ENCODE results near the gene C11orf58.

Gene C11orf58

GRCh38 chr11:16738193-16738946 lies at the start of gene C11orf58:
Gene C11orf58 (plus strand): TSS chr11:16738647. CDS start chr11:16738779, 132 bp downstream.
- Histone ChIP-seq H3K27me3 (ENCODE audit: low read depth) (no peaks in the 10 kb centered on the region), H3K9me3 (no peaks in the 10 kb centered on the region), H3K36me3 (replicated peaks) (peaks cover 23% of the 10 kb centered on the region), H3K4me1 (peaks cover 11% of the 10 kb centered on the region), H3K4me3 (peak within 1 kb of the TSS; percentile 93)
- in situ Hi-C loops (cut with MboI; ENCODE audit: low sequenced_read_pairs) = no loop called here
- DNase-seq (ENCODE audit: low spot score in 2 of 2) = peak; percentile 96 to 97

GRCh38 chr11:16690086-16690485 lies 48.4 kb upstream of the C11orf58 start:
- peaks cover 12% of the 10 kb centered on the region for H3K4me1 ChIP-seq
- no peak for DNase-seq (ENCODE audit: low spot score in 2 of 2)
- no peaks in the 10 kb centered on the region for H3K27me3 ChIP-seq (ENCODE audit: low read depth)
- H3K36me3 ChIP-seq (replicated peaks) = no peaks in the 10 kb centered on the region
- no peaks in the 10 kb centered on the region for H3K9me3 ChIP-seq
- in situ Hi-C loops (cut with MboI; ENCODE audit: low sequenced_read_pairs) = no loop called here
- H3K4me3 ChIP-seq = no peak overlapping the region

GRCh38 chr11:16703795-16704194 lies 34.7 kb upstream of the C11orf58 start:
- Histone ChIP-seq H3K27me3 (ENCODE audit: low read depth) (no peaks in the 10 kb centered on the region), H3K36me3 (replicated peaks) (no peaks in the 10 kb centered on the region), H3K4me1 (peaks cover 14% of the 10 kb centered on the region), H3K9me3 (no peaks in the 10 kb centered on the region), H3K4me3 (no peak overlapping the region)
- no peak for DNase-seq (ENCODE audit: low spot score in 2 of 2)
- in situ Hi-C loops (cut with MboI; ENCODE audit: low sequenced_read_pairs) = no loop called here

GRCh38 chr11:16713594-16713993 lies 24.9 kb upstream of the C11orf58 start:
- DNase-seq (ENCODE audit: low spot score in 2 of 2) = no peak

GRCh38 chr11:16722581-16723344 lies 15.7 kb upstream of the C11orf58 start:
- peaks cover 20% of the 10 kb centered on the region for H3K4me1 ChIP-seq
- in situ Hi-C loops (cut with MboI; ENCODE audit: low sequenced_read_pairs) = no loop called here

More at GRCh38 chr11:16713594-16713993, 24.9 kb upstream of the C11orf58 start:
- no peaks in the 10 kb centered on the region for H3K9me3 ChIP-seq
- no peaks in the 10 kb centered on the region; the same call in 1 of the 2 replicates for H3K36me3 ChIP-seq (replicated peaks)
- H3K27me3 ChIP-seq (ENCODE audit: low read depth) = no peaks in the 10 kb centered on the region
- peaks cover 14% of the 10 kb centered on the region for H3K4me1 ChIP-seq
- in situ Hi-C loops (cut with MboI; ENCODE audit: low sequenced_read_pairs) = no loop called here
- no peak overlapping the region for H3K4me3 ChIP-seq

GRCh38 chr11:16727806-16728205 lies 10.6 kb upstream of the C11orf58 start:
- in situ Hi-C loops (cut with MboI; ENCODE audit: low sequenced_read_pairs) = no loop called here
- H3K4me1 ChIP-seq = no peaks in the 10 kb centered on the region
- H3K36me3 ChIP-seq (replicated peaks) = no peaks in the 10 kb centered on the region
- no peak overlapping the region for H3K4me3 ChIP-seq
- peaks cover 5% of the 10 kb centered on the region; the same call in 1 of the 2 replicates for H3K9me3 ChIP-seq
- H3K27me3 ChIP-seq (ENCODE audit: low read depth) = no peaks in the 10 kb centered on the region
- DNase-seq (ENCODE audit: low spot score in 2 of 2) = no peak

More at GRCh38 chr11:16722581-16723344, 15.7 kb upstream of the C11orf58 start:
- no peak for DNase-seq (ENCODE audit: low spot score in 2 of 2)
- Histone ChIP-seq H3K36me3 (replicated peaks) (no peaks in the 10 kb centered on the region), H3K4me3 (no peak overlapping the region), H3K27me3 (ENCODE audit: low read depth) (no peaks in the 10 kb centered on the region), H3K9me3 (no peaks in the 10 kb centered on the region)

- H3K27me3 ChIP-seq (ENCODE audit: low read depth) = no peaks in the 10 kb centered on the region
- H3K4me1 ChIP-seq = peaks cover 8% of the 10 kb centered on the region
- no peaks in the 10 kb centered on the region for H3K9me3 ChIP-seq
- DNase-seq (ENCODE audit: low spot score in 2 of 2) = no peak
- in situ Hi-C loops (cut with MboI; ENCODE audit: low sequenced_read_pairs) = no loop called here
- H3K36me3 ChIP-seq (replicated peaks) = peaks cover 19% of the 10 kb centered on the region
- peak overlapping the region; percentile 93 for H3K4me3 ChIP-seq
These were observed 642 bp upstream of the C11orf58 start for GRCh38 chr11:16737818-16738192.

- Histone ChIP-seq H3K27me3 (ENCODE audit: low read depth) (no peaks in the 10 kb centered on the region), H3K4me1 (peaks cover 12% of the 10 kb centered on the region), H3K4me3 (peak overlapping the region; percentile 93), H3K36me3 (replicated peaks) (peaks cover 26% of the 10 kb centered on the region), H3K9me3 (no peaks in the 10 kb centered on the region)
- no peak for DNase-seq (ENCODE audit: low spot score in 2 of 2)
- in situ Hi-C loops (cut with MboI; ENCODE audit: low sequenced_read_pairs) = no loop called here
These were observed 734 bp downstream of the C11orf58 start for GRCh38 chr11:16738947-16739815.

GRCh38 chr11:16741473-16741872 lies 3.0 kb downstream of the C11orf58 start:
- H3K9me3 ChIP-seq = no peaks in the 10 kb centered on the region
- DNase-seq (ENCODE audit: low spot score in 2 of 2) = no peak
- H3K4me1 ChIP-seq = peaks cover 29% of the 10 kb centered on the region
- in situ Hi-C loops (cut with MboI; ENCODE audit: low sequenced_read_pairs) = no loop called here
- H3K27me3 ChIP-seq (ENCODE audit: low read depth) = no peaks in the 10 kb centered on the region
- no peak overlapping the region for H3K4me3 ChIP-seq
- peaks cover 47% of the 10 kb centered on the region for H3K36me3 ChIP-seq (replicated peaks)

GRCh38 chr11:16743478-16743877 lies 5.0 kb downstream of the C11orf58 start:
- DNase-seq (ENCODE audit: low spot score in 2 of 2) = no peak
- peaks cover 62% of the 10 kb centered on the region for H3K36me3 ChIP-seq (replicated peaks)
- H3K9me3 ChIP-seq = no peaks in the 10 kb centered on the region
- no peak overlapping the region for H3K4me3 ChIP-seq
- in situ Hi-C loops (cut with MboI; ENCODE audit: low sequenced_read_pairs) = no loop called here
- peaks cover 26% of the 10 kb centered on the region for H3K4me1 ChIP-seq
- no peaks in the 10 kb centered on the region for H3K27me3 ChIP-seq (ENCODE audit: low read depth)

- in situ Hi-C loops (cut with MboI; ENCODE audit: low sequenced_read_pairs) = no loop called here
- H3K36me3 ChIP-seq (replicated peaks) = peaks cover 66% of the 10 kb centered on the region
- DNase-seq (ENCODE audit: low spot score in 2 of 2) = no peak
- H3K4me1 ChIP-seq = peaks cover 26% of the 10 kb centered on the region
- no peak overlapping the region for H3K4me3 ChIP-seq
- H3K27me3 ChIP-seq (ENCODE audit: low read depth) = no peaks in the 10 kb centered on the region
- H3K9me3 ChIP-seq = no peaks in the 10 kb centered on the region
These were observed 5.8 kb downstream of the C11orf58 start for GRCh38 chr11:16744128-16744725.

- DNase-seq (ENCODE audit: low spot score in 2 of 2) = peak in 1 of 2 experiments; percentile 29
- Histone ChIP-seq H3K4me1 (peaks cover 21% of the 10 kb centered on the region), H3K4me3 (no peak overlapping the region), H3K27me3 (ENCODE audit: low read depth) (no peaks in the 10 kb centered on the region), H3K36me3 (replicated peaks) (peaks cover 81% of the 10 kb centered on the region), H3K9me3 (no peaks in the 10 kb centered on the region)
- in situ Hi-C loops (cut with MboI; ENCODE audit: low sequenced_read_pairs) = no loop called here
These were observed 7.6 kb downstream of the C11orf58 start for GRCh38 chr11:16745950-16746605.

GRCh38 chr11:16749092-16749491 lies 10.6 kb downstream of the C11orf58 start:
- peaks cover 92% of the 10 kb centered on the region for H3K36me3 ChIP-seq (replicated peaks)

More at GRCh38 chr11:16749092-16749491, 10.6 kb downstream of the C11orf58 start:
- in situ Hi-C loops (cut with MboI; ENCODE audit: low sequenced_read_pairs) = no loop called here
- no peak for DNase-seq (ENCODE audit: low spot score in 2 of 2)
- Histone ChIP-seq H3K4me1 (peaks cover 16% of the 10 kb centered on the region), H3K9me3 (no peaks in the 10 kb centered on the region), H3K27me3 (ENCODE audit: low read depth) (no peaks in the 10 kb centered on the region), H3K4me3 (no peak overlapping the region)

Measured in HAP-1 (cell line).